ENCODE data around the gene CDC7.

CDC7 gene

DNA sequence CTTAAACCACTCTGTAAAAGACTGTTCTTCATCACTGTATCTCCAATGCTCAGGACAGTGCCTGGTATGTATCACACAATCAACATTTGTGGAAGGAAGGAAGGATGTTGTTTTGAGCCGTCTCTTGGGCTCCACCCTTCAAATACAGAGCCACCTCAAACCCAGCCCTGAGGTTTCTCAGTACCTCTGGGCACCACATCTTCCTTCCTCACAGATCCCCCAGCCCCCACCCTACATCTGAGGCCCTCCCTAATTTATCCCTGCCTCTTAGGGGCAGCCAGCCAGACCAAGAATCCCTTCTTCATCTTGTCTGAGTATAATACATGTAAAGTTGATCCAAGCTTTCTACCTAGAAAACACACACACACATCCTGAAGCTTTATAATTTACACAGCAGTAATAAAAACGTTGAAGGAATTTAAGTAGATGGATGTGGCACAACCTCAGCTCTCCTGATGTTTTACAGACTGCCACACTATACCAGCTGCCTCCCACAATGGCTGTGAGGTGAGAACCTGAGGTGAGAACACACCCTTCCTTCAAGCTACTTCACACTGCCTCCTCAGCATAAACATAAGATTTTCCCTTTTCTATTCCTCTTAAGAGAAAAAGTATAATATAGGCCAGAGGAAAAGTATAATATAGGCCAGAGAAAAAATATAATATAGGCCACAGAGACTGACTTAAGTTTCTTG is 48.5 kb downstream of the CDC7 start:
- DNase-seq (ENCODE audit: low read depth): no peak

DNA sequence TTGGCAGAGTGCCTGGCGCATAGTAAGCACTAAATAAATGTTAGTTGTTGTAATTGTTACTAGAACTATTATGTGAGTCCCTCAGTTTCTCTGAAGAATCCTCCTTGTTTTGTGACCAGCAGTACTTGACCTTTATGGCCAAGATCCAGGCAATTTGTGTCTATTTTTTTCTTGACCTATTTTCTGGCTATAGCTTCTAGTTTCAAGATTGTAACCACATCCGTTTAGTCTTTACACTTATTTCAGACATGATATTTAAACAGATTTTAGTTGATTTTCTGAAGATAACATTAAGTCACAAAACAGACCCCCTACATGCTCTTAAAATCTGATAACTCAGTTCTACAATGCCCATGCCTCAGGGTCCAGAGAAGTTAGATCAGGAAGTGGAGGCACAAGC is 50.3 kb downstream of the CDC7 start:
- no peak for DNase-seq (ENCODE audit: low read depth)

DNA sequence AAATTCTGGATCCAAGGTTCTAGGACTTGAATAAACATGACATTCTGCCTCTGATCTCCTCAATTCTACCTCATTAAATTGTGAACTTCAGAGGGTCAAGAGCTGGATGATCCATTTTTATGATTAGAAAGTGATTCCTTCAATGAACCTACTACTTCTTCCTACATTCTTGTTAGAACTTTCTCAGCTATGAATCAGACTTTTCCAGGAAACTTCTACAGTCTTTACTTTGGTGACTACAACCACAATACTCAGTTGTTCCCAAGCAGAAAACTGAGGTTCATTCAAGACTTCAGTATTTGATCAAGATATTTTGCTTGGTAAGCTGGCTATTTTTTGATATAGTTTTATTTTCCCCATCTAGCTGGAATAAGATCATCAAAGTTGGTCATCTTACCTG is 51.4 kb downstream of the CDC7 start:
- no peak for DNase-seq (ENCODE audit: low read depth)

DNA sequence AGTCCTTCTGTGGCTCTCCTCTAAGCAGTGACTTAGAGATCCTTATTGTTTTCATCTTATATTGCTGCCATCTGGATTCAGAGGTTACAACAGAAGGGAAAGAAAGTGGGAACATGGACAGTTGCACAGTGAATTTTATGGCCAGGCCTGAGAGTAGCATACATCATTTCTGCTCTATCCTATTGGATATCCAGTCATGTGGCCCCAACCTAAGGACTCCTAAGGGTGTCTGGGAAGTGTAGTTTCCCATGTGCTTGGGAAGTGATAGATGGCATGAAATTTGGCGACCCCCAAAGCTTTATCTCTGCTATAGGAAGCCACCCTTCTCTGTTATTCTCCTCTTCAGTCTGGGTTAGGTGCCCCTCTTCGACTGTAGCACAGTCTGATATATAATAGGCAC is 51.9 kb downstream of the CDC7 start:
- no peak for DNase-seq (ENCODE audit: low read depth)

DNA sequence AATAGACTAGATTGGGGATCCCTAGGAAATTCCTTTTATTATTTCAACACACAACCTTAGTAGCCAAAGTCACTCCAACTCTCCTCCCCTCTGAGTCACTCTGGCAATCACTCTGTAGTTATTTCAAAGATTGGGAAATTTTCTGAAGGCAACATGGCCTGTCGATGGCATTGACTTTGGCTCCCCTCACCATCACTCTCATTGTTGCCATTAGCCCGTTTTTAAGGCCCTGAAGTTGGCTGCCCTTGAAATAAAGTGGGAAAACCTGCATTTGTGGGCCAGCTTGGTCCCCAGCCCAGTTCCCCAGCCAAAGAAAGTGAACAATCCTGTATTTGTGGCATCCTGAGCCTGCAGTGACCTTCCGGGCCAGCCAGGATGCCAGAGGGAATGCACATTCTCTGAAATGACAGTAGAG is 52.5 kb downstream of the CDC7 start:
- no peak for DNase-seq (ENCODE audit: low read depth)

DNA sequence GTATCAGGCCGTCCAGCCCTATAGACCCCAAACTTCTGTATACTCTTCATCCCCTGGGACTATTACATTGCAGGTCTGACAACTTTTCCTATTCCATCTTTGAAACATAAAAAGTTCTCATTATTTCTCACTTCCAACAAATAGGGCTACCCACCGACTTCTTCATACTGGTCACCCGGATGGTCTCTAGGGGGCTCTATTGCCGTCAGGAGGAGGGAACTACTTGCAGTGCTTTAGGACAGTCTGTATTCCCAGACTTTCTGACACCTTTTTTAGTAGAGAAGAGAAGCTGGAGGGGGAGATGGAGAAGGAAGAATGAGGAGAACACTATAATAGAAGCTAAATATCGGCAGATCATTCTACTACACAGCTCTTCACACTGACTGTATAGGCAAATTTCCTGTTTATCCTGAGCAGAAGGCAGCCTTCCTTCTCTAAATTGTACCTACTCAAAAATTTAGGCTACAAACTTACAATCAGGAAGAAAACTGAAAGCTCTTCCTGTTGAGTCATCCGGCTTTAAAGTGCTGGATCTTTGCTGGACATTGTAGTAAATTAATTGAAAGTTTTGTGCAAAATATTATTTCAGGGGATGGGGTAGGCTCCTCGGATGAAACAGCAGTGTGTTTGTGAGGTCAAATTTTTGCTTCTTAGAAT is 54.6 kb downstream of the CDC7 start:
- no peak for DNase-seq (ENCODE audit: low read depth)

DNA sequence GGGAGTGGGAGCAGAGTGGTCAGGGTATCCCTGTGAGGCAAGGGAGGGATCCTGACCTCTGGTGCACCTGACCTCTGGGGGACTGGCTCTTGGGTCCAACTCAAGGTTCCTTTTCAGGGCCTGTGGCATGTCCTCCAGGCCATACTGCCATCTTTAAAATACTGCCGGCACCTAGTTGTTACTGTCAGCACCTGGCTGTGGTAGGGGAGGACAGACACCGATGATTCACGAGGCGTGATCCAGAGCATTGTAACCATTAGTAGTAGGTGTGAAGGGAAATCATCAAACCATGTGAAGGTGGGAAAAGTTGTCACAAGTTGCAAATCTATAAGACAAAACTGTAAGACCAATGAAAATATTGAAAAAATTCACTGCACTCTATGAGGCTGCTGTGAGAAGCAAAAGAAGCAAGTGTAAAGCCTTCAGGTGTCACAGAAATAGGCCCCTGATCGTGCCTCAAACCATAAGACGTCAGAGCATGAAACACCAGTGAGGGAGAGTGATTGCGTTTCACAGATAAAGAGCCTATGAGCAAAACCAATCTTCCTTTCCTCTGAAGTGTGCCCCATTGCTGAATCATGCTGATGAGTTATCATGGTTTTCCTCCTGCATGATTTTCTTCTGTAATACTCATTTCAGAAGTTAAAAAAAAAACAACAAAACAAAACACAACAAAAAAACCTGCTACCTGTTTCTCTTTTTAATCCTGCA is 55.3 kb downstream of the CDC7 start:
- peak; percentile 45 for DNase-seq (ENCODE audit: low read depth)

DNA sequence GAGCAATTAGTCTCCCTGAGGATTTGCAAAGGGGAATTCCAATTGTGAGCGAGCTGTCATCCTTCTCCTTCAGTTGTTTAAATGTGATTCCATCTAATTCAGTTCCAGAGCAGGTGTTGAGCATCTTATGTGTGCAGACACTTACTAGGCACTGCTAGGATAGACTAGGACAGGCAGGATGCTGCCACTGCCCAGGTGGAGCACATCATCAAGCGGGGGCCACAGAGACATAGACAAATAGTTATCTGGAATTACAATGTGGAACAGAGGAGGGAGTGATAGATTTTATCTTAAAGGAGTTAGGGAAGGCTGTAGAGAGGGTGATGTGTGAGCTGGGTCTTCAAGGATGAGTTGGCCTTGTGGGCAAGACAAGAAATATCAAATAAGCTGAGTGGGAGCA is 55.9 kb downstream of the CDC7 start:
- DNase-seq (ENCODE audit: low read depth): no peak

DNA sequence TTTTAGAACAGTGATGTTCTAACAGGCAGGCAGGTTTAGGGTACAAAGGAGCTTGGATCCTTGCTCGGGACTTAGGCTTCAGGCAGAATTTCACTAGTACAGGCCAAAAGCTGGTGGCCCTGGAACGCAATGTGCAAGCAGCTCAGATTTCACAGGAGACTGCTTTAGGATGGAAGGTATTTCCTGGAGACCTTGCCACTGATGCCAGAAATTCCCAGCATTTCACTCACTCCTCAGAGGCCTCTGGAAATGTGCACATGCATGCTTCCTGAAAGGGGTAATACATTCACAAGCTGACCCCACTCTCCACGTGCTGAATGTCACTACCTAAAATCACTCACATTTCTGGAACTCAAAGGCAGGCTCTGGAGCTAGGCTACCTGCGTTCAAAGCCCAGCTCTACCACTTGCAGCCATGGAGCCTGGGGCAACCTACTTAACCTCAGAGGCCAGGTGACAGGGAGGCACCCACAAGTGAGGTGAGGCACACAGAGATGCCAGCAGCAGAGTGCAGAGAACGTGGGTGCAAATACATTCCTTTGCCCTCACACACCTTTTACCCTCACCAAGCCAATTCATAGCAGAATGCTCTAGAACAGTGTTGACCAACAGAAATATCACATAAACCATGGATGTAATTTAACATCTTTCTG is 56.5 kb downstream of the CDC7 start:
- no peak for DNase-seq (ENCODE audit: low read depth)

DNA sequence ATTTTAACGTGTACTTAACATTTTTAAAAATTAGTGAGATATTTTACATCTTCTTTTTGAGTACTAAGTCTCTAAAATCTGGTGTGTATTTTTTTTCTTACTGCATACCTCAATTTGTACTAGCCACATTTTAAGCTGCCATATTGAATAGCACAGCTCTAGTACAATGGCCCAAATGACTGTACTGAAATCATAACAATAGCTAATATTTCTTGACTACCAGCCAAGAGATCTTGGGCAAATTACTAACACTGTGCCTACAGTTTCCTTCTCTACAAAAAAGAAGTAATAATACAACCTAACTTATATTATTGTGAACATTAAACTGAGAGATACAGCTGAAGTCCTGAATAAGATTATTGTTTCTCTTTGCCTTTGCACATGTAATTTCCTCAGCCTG is 57.2 kb downstream of the CDC7 start:
- no peak for DNase-seq (ENCODE audit: low read depth)

DNA sequence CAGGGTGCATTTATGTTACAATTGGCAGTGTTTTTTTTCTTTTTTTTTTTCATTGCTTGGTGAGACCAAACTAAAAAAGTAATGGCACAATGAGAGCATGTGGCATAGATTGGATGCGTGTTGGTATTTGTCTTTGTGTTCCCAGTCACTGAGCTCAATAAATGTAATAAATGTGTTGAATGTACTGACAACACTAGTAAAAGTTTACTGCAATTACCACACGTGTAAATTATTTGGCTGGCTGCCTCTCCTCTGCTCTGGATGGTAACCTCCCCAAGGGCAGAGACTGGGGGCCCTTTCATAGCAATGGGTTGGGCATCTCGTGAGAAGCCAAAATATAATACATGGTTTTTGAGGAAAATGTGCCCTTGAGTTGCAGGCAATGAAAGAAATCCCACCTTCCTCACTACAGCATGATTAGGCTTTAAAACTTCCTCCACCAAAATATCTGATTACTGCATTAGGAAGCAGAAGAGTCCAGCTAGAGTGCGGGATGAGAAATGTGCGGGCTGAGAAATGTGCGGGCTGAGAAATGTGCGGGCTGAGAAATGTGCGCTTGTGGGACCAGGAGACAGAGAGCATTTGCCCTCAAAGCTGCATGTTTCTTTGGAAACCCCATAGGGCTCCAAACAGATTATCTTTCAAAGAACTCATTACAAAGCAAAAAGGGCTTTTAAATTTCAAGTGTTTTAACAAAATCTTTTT is 58.5 kb downstream of the CDC7 start:
- no peak for DNase-seq (ENCODE audit: low read depth)

DNA sequence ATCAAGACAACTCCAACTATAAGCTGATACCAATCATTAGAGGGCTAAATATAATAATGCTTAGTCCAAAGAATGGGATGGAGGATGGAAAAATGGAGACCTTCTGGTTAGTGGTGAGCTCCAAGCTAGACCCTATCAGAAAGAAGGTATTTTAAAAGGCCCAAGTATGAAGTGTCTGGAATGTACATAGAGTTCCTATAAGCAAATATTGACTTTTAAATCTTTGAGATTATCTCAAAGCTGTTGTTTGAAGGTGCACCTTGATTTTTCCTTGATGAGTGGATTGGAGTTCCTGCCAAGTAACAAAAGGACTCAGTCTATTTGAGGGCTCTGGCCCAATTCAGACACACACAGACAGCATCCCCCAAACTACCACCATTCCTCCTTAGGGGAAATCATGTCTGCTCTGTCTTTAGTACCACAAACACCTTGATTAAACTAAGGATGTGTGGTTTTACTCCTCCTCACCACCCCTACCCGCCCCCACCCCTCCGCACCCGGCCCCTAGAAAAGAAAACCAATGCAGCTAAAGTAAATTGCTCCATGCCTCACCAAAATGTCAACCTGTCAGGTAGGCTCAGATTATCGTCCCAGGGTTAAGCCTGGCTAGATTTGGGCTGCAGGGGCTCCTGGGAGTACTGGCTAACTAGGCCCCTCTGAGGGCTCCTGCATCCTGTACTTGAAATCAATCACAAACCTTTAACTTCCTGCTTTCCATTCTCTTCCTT is 59.4 kb downstream of the CDC7 start:
- no peak for DNase-seq (ENCODE audit: low read depth)

DNA sequence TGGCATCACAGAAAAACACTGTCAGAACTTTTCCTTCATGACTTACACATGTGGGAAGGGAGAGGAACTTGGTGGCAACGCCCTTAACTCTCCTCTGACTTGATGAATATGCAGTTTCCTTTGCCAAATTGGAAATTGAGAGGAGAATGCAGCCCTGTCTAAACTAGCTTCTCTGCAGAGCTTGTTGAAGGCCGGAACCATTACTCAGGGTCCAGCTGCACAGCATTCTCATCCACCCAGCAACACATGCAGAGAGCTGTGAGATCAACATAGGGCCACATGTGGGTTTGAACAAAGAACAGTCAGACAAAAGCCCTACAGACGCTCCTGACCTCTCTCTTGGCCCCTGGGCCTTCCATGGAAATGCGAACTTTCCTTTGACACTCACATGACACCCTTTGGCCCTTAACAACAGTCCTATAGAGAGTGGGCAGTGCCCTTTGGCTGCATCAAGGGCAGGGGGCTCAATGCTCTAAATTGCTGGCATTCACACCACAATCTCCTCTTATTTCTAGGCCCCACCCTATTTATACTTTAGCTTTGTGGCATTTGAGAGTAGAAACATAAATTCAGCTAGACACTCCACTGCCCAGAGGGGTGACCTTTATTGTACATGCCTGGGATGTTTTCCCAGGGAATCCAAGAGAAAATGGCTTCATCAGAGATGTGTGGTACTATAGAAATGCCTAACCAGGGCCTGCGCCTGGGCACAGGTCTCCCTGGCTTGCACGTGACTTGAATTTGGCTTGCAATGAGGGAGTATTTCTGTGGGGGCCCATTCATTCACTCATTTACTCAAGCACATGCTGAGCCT is 64.4 kb downstream of the CDC7 start:
- no peak for DNase-seq (ENCODE audit: low read depth)

DNA sequence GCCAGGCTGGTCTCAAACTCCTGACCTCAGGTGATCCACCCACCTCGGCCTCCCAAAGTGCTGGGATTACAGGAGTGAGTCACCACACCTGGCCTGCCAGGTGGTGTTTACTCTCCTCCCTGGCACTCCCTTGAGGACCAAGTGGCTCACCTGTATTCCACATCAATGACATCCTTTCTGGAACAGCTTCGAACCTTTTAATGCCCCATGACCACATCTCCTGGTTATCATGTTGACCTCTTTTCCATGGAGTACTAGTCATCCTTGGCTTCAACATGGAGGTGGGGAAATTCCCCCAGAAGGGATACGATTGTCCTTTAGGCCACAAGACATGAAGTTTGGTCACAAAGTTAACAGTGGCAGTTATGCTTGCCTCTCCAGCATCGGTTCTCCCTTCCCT is 66.9 kb downstream of the CDC7 start:
- no peak for DNase-seq (ENCODE audit: low read depth)

DNA sequence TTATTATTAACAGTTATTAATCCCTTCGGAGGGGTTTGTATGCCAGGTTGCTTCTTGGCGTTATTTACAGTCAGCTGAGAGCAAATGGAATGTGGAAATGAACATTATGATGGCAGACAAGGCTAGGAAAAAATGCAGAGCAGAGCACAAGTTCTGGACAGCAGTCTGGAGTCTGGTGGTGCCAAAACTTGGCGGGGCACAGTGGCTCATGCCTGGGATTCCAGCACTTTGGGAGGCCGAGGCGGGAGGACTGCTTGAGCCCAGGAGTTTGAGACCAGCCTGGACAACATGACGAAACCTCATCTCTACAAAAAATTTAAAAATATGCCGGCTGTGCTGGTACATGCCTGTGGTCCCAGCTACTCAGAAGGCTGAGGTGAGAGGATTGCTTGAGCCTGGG is 67.6 kb downstream of the CDC7 start:
- DNase-seq (ENCODE audit: low read depth): no peak

DNA sequence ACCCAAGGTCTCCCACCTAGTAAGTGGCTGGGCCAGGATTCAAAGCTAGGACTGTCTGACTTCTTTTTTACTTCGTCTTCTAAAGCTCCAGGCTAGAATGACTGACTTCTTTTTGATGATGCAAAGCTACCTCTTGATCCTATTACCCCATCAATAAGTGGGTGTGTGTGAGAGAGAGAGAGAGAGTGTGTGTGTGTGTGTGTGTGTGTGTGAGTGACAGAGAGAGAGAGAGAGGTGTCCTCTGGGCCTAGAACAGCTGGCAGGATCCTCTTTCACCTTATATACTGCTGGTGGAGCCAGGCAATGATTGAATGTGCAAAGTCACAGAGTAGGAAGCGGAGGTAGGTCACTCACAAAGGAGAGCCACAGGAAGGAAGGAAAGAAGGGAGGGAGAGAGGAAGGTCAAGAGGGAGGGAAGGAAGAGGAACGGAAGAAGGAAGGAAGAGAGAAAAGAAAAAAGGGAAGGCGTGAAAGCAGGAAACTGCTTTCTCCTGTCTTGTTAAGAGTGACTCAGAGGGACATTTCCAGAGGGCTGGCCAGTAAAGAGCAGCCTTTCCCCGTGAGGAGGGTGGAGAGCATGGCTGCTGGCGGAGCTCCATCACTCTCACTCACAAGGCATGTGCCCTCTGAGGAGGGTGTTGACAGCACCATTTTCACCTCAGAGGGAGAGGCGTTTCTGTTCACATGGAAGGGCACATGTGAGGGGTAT is 68.9 kb downstream of the CDC7 start:
- DNase-seq (ENCODE audit: low read depth): no peak

DNA sequence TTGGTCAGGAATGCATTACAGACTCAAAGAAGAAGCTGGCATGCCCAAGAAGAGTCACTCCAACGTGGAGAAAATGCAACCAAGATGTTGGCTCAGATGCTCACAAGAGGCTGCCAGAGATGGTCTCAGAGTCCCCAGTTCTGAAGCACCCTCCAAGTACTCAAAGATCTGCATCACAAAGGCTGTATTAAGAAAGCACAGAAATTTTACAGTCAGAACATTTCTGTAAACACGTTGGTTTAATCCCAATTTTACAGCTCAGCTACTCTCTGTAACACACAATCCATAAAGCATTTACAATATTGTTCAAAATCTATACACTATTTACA is 69.4 kb downstream of the CDC7 start:
- no peak for DNase-seq (ENCODE audit: low read depth)

DNA sequence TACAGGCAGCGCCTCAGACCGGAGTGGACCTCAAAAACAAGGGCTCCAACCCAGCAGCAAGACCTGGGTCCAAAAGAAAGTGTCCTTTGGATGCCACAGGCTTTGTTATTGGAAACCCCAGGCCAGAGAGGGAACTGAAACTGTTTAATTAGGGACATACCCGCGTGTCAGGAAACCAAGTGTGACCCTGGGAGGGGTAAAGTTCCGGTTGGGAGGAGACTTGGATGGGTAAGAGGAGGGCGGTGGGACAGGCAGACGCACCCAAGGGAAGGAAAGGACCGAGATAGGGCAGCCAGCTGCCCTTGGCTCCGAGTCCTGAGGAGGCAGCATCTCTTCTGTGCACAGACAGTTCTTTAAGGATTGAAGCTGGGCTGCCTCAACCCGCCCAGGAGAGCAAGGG is 71.4 kb downstream of the CDC7 start:
- no peak for DNase-seq (ENCODE audit: low read depth)

Measured in activated T-helper 9 cell treated with anti-CD3 and anti-CD28 coated beads, Interleukin-2, amount 50 U/mL, for 16 hours (primary cell).